HepG2 (cell line): Measurements from ENCODE around the gene TRIM44.

ENCODE experiments used
- CTCF ChIP-seq: sonication (generic); formaldehyde crosslinking; IDR thresholded peaks from 2 replicates; pipeline ENCODE4 v1.5.0; 2020; ENCODE audit warnings: mild to moderate bottlenecking, missing genetic modification reagents, moderate library complexity
- EZH2 ChIP-seq: conservative IDR thresholded peaks from 2 replicates; pipeline ENCODE4 v1.6.1; 2012; ENCODE audit warnings: mild to moderate bottlenecking, low read depth, low read length, moderate library complexity
- JUN ChIP-seq: sonication (generic); formaldehyde crosslinking; IDR thresholded peaks from 2 replicates; pipeline ENCODE4 v1.4.0; 2020; ENCODE audit warnings: mild to moderate bottlenecking, missing genetic modification reagents
- ZFX ChIP-seq: sonication (generic); formaldehyde crosslinking; IDR thresholded peaks from 2 replicates; pipeline ENCODE4 v1.4.0; 2020; ENCODE audit warnings: mild to moderate bottlenecking, low read depth, missing genetic modification reagents, moderate library complexity
- ZNF275 ChIP-seq: sonication (generic); formaldehyde crosslinking; IDR thresholded peaks from 2 replicates; pipeline ENCODE4 v1.8.0; 2022; ENCODE audit warnings: missing genetic modification reagents, mild to moderate bottlenecking, inconsistent platforms, borderline replicate concordance
- ZNF354B ChIP-seq: sonication (generic); formaldehyde crosslinking; IDR thresholded peaks from 2 replicates; pipeline ENCODE4 v1.8.0; 2022; ENCODE audit warnings: mild to moderate bottlenecking, missing genetic modification reagents
- ZNF431 ChIP-seq: sonication (generic); formaldehyde crosslinking; IDR thresholded peaks from 2 replicates; pipeline ENCODE4 v1.9.0; 2022; ENCODE audit warnings: missing genetic modification reagents, low read depth, mild to moderate bottlenecking, borderline replicate concordance

DNA sequence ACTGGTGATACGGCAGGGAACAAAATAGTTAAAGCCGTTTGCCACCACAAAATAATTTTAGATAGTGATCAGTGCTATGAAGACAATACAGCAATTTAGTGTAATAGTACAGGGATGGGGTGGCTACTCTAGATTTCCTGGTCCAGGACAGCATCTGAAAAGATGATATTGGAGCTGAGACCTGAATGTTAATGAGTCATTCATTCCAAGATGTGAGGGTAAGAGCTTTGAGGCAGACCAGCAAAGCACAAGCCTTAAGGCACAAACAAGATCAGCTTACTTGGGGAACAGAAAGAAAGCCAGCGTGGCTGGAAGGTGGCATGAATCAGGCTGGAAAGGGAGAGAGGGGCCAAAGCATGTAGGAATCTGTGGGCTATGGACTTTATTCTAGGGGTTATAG lies 132.3 kb downstream of the TRIM44 start:
- TF ChIP-seq EZH2 = no peak
- no peak for TF ChIP-seq JUN (CRISPR knock-in tag)
- TF ChIP-seq ZNF275 = no peak
- no peak for TF ChIP-seq ZNF354B (CRISPR knock-in tag)
- TF ChIP-seq ZFX = no peak
- TF ChIP-seq ZNF431 = no peak
- no peak for TF ChIP-seq CTCF (CRISPR knock-in tag)
